ENCODE data around the gene TTC34. TPM values are rescaled to one million over a fixed set of nuclear protein-coding genes. Genes with fewer than 3 reads are reported as not detected.

The TTC34 gene
- total and polyA plus RNA-seq, 3 donors from 2014 or later, result 3.0 to 5.2 (median 4.1) TPM

DNA sequence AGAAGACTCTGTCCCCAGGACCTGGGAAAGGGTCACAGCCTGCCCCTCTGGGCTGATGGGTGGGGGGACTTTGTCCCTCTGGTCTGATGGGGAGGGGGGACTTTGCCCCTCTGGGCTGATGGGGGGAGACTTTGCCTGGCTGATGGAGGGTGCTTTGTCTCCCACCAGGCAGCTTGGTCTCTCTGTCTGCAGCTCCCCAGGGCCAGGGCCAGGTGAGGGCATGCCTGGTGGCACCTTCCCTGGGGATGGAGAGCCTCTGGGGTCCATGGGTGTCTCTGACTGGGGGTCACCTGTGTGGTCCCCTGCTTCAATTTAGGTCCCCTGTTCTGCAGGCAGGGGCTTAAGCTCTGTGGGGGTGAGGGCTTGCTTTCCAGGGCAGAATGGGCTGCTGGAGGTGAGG lies 23.5 kb upstream of the TTC34 start:
- no peaks in the 10 kb centered on the region for H3K4me1 ChIP-seq
- intact Hi-C loops (cut with DNase I; ENCODE audit: low total_unique reads), result no loop called here
- H3K4me3 ChIP-seq, result no peak overlapping the region
- no peaks in the 10 kb centered on the region for H3K27me3 ChIP-seq
- H3K27ac ChIP-seq, result no peak overlapping the region
- no peaks in the 10 kb centered on the region for H3K36me3 ChIP-seq (ENCODE audit: low read depth, missing control alignments)
- DNase-seq, result no peak
- TF ChIP-seq POLR2A (IDR thresholded peaks at IDR 0.05), result no peak
- H3K9me3 ChIP-seq, result no peaks in the 10 kb centered on the region

DNA sequence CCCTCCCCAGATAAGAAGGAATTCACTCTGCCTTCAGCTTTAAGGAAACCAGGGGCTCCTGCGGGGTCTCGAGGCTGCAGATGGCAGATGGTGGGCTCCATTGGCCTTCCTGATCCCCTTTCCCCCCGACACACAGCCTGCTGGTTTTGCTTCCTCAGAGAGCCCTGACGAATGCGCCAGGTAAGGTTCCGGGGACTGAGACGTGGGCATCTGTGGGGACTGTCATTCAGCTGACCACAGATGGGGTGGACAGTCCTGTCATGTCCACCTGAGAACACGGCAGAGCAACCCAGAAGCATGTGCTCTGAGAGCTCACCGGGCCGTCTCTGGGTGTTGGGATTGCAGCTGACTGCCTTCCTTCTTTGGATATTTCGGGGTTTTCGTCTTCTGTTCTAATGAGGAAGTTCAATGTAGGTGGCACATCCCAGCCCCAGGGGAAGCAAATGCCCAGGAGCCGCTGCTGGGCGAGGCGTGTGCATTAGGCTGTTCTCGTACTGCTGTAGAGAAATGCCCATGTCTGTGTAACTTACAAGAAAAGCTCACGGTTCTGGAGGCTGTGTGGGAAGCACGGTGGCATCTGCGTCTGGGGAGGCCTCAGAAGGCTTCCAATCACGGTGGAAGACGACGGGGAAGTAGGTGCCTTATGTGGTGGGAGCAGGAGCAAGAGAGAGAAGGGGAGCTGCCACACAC lies 22.6 kb upstream of the TTC34 start:
- no peaks in the 10 kb centered on the region for H3K9me3 ChIP-seq
- no peak overlapping the region for H3K27ac ChIP-seq
- intact Hi-C loops (cut with DNase I; ENCODE audit: low total_unique reads), result no loop called here
- 82 to 91% methylated on average over 15 to 22 of the region's 22 CpGs for WGBS, 2 donors
- H3K4me1 ChIP-seq, result no peaks in the 10 kb centered on the region
- no peak overlapping the region for H3K4me3 ChIP-seq
- H3K27me3 ChIP-seq, result no peaks in the 10 kb centered on the region
- DNase-seq, result no peak
- no peaks in the 10 kb centered on the region for H3K36me3 ChIP-seq (ENCODE audit: low read depth, missing control alignments)
- TF ChIP-seq, protein P1, sequence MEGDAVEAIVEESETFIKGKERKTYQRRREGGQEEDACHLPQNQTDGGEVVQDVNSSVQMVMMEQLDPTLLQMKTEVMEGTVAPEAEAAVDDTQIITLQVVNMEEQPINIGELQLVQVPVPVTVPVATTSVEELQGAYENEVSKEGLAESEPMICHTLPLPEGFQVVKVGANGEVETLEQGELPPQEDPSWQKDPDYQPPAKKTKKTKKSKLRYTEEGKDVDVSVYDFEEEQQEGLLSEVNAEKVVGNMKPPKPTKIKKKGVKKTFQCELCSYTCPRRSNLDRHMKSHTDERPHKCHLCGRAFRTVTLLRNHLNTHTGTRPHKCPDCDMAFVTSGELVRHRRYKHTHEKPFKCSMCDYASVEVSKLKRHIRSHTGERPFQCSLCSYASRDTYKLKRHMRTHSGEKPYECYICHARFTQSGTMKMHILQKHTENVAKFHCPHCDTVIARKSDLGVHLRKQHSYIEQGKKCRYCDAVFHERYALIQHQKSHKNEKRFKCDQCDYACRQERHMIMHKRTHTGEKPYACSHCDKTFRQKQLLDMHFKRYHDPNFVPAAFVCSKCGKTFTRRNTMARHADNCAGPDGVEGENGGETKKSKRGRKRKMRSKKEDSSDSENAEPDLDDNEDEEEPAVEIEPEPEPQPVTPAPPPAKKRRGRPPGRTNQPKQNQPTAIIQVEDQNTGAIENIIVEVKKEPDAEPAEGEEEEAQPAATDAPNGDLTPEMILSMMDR (IDR thresholded peaks at IDR 0.05), result no peak
- no peak for TF ChIP-seq POLR2A (IDR thresholded peaks at IDR 0.05)

DNA sequence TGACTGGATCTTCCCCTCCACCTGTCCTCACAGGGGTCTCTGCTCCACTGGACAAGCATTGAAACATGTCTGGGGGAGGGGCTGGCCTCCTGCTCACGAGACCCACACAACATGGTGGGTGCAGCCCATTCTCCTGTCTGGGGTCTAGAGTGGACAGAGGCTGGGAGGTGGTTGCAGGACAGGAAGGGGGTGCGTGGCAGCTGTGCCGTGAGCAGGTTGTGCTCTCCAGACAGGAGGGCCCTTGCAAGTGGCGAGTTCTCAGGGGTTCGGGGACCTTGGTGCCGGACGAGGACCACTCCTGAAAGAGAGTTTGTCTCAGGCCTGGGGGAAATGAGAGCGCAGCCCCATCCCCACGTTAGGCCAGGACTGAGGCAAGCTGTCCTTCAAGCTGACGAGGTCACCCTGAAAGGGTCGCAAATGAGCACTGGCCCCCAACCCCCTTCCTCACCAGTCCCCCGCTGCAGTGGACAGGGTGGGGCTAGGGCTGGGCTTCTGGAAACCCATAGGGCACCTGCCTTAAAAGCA lies 21.2 kb upstream of the TTC34 start:
- no peaks in the 10 kb centered on the region for H3K27me3 ChIP-seq
- intact Hi-C loops (cut with DNase I; ENCODE audit: low total_unique reads), result no loop called here
- WGBS, 2 donors, result 90 to 92% methylated on average over 7 to 12 of the region's 12 CpGs

DNA sequence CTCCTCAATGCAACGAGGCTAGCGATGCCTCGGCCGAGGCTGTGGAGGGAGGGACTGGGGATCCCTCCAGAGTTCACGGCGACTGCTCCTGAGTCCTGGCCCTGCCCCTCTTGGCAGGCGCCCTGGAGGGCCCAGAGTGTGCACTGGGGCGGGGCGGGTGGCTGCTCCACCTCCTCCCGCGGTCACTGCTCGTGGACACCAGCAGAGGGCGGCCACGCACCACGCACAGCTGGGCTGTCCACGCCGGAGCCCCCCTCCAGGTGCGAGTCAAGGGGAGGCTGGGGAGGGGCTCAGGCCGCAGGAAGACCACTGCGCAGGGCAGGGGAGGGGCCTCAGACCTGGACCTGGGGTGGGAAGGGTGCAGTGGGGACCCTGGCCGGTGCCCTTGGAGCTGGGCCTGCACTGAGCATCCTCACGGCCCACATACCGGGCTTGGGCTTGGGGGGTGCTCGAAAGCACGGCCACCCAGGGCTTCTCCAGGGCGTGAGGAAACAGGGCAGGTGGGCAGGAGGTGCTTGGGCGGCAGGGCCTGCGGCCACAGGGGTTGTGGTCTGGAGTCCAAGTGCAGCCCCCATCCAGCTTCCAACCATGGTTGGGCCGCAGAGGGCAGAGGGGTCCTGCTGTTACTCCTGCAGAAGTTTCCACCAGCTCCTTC lies 20.6 kb upstream of the TTC34 start:
- no peak overlapping the region for H3K4me3 ChIP-seq
- TF ChIP-seq, protein P1 (IDR thresholded peaks at IDR 0.05), result peak; percentile 52 to 74 (median 72)
- TF ChIP-seq POLR2A (IDR thresholded peaks at IDR 0.05), result no peak
- H3K36me3 ChIP-seq (ENCODE audit: low read depth, missing control alignments), result no peaks in the 10 kb centered on the region
- no peaks in the 10 kb centered on the region for H3K27me3 ChIP-seq
- no peaks in the 10 kb centered on the region for H3K9me3 ChIP-seq
- intact Hi-C loops (cut with DNase I; ENCODE audit: low total_unique reads), result no loop called here
- H3K4me1 ChIP-seq, result no peaks in the 10 kb centered on the region
- 44 to 100% methylated on average over 1 to 27 of the region's 29 CpGs for WGBS, 2 donors
- H3K27ac ChIP-seq, result no peak overlapping the region
- DNase-seq, result peak; percentile 77

More for the DNA sequence above, 21.2 kb upstream of the TTC34 start:
- no peaks in the 10 kb centered on the region for H3K9me3 ChIP-seq
- no peaks in the 10 kb centered on the region for H3K36me3 ChIP-seq (ENCODE audit: low read depth, missing control alignments)
- TF ChIP-seq, protein P1 (IDR thresholded peaks at IDR 0.05), result no peak
- no peak for TF ChIP-seq POLR2A (IDR thresholded peaks at IDR 0.05)
- no peaks in the 10 kb centered on the region for H3K4me1 ChIP-seq
- no peak overlapping the region for H3K4me3 ChIP-seq
- DNase-seq, result no peak
- H3K27ac ChIP-seq, result no peak overlapping the region

DNA sequence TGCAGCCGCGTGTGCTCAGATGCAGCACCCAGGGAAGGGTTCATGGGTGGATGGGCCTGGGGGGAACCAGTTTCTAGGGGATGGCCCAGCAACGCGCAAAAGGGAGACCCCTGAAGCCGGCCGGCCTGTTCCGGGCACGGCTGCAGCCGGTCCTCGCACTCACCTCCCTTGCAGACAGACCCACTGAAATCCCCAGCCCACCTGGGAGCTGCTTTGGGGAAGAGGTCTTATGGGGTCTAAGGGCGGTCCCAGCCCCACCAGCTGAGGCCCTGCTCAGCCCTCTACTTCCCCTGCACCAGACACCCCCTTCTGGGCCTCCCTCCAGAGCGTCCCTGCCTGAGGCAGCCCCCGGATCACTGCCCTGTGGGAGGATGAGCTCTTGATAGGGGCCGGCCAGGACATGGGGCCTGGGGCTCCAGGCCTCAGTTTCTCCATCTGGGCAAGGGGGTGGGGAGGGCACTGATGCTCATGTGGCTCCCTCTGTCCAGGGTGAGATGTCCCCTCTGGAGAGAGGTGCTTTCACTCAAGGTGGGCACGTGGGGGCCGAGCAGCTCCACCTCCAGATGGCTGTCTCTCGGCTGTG lies 20.0 kb upstream of the TTC34 start:
- no peak overlapping the region for H3K4me3 ChIP-seq
- TF ChIP-seq, protein P1 (IDR thresholded peaks at IDR 0.05), result no peak
- 75 to 83% methylated on average over 12 to 17 of the region's 17 CpGs for WGBS, 2 donors
- no peaks in the 10 kb centered on the region for H3K27me3 ChIP-seq
- intact Hi-C loops (cut with DNase I; ENCODE audit: low total_unique reads), result no loop called here
- no peak for DNase-seq
- no peaks in the 10 kb centered on the region for H3K36me3 ChIP-seq (ENCODE audit: low read depth, missing control alignments)
- no peaks in the 10 kb centered on the region for H3K9me3 ChIP-seq
- H3K4me1 ChIP-seq, result no peaks in the 10 kb centered on the region
- H3K27ac ChIP-seq, result no peak overlapping the region
